K562 (cell line): ENCODE results near the gene UPF2. TPM values are rescaled to one million over a fixed set of nuclear protein-coding genes. Genes with fewer than 3 reads are reported as not detected.

Experiments
- ATAC-seq: fragments of 200-7000 bp; cut with Tn5 transposase; 3 replicates; pipeline ENCODE4 v1.9.1; 2020; ENCODE audit warnings: moderate library complexity
- BruUV-seq: library from RNA; stranded (reverse); fragments of 400-500 nt; replicated peaks from 2 replicates; lab custom pipeline; 2021; lab: Mats Ljungman, UMichigan
- CTCF ChIA-PET: fragments of 300-600 bp; formaldehyde crosslinking; extraction: SDS; loops from one replicate; lab custom pipeline; 2021; ENCODE audit warnings: low intra/inter-chr PET ratio; lab: Yijun Ruan, JAX
- POLR2A ChIA-PET: fragments of 300-600, 350-650 bp; sonication (Branson Sonifier 250); formaldehyde crosslinking; extraction: SDS; loops from one replicate; lab custom pipeline; 2021; ENCODE audit warnings: antibody characterized with exemption, inconsistent platforms; lab: Yijun Ruan, JAX
- DNase-seq, 4 experiments: peaks; one replicate each; pipeline versions ENCODE4 v3.0.0 to v3.0.0-alpha.2; 2011 to 2018; ENCODE audit warnings: low spot score in 3 of 4, mixed read lengths in 3 of 4; ENCODE audit errors: extremely low read depth in 1 of 4
- FAIRE-seq: peaks from 2 replicates; lab custom pipeline; 2011; peaks lifted over from hg19 to GRCh38; lab: Jason Lieb, UNC
- H2AFZ ChIP-seq: 2 replicates; pipeline ENCODE4 v1.6.0; 2011; ENCODE audit warnings: low read depth, low read length, control low read depth, inconsistent platforms
- H3K27ac ChIP-seq: fragments of 200-600 bp; 3 replicates; pipeline ENCODE4 v1.8.0; 2011; ENCODE audit warnings: low read depth, mild to moderate bottlenecking, control low read depth, inconsistent platforms, low read length, moderate library complexity, mixed read lengths; ENCODE audit errors: extremely low read depth
- H3K27me3 ChIP-seq, 2 experiments: fragments of 300-600 bp in 1 of 2; 2 replicates in 1 of 2; 3 replicates in 1 of 2; pipeline versions ENCODE4 v1.6.0 to v1.8.0; 2011; ENCODE audit warnings: inconsistent platforms in 2 of 2, low read length in 2 of 2, mild to moderate bottlenecking in 1 of 2, mixed read lengths in 1 of 2, moderate library complexity in 1 of 2; ENCODE audit not compliant: control insufficient read depth in 2 of 2, insufficient read depth in 2 of 2
- H3K36me3 ChIP-seq: fragments of 300-600 bp; 3 replicates; pipeline ENCODE4 v1.8.0; 2011; ENCODE audit warnings: mild to moderate bottlenecking, low read length, inconsistent platforms; ENCODE audit not compliant: control insufficient read depth, insufficient read depth
- H3K4me1 ChIP-seq, 2 experiments: fragments of 200-600 bp in 1 of 2; replicated peaks in 1 of 2; 2 replicates in 1 of 2; 3 replicates in 1 of 2; pipeline versions ENCODE4 v1.5.1 to v1.8.0; 2011; ENCODE audit warnings: inconsistent platforms in 2 of 2, low read length in 2 of 2, mild to moderate bottlenecking in 1 of 2, mixed read lengths in 1 of 2, moderate library complexity in 1 of 2; ENCODE audit not compliant: control insufficient read depth in 2 of 2, insufficient read depth in 2 of 2
- H3K4me2 ChIP-seq: 2 replicates; pipeline ENCODE4 v1.6.1; 2011; ENCODE audit warnings: low read length, control low read depth, inconsistent platforms, mixed read lengths; ENCODE audit not compliant: insufficient read depth
- H3K4me3 ChIP-seq: fragments of 200-600 bp; sonication (generic), shearing (Covaris generic); 2 replicates; pipeline ENCODE4 v1.5.1; 2016; ENCODE audit warnings: control low read depth, inconsistent platforms
- H3K79me2 ChIP-seq: fragments of 200-600 bp; 3 replicates; pipeline ENCODE4 v1.8.0; 2011; ENCODE audit warnings: low read length, inconsistent platforms; ENCODE audit not compliant: control insufficient read depth, insufficient read depth
- H3K9ac ChIP-seq, 2 experiments: 2 replicates each; pipeline versions ENCODE4 v1.6.0 to v1.6.1; 2011; ENCODE audit warnings: low read depth in 2 of 2, low read length in 2 of 2, control low read depth in 1 of 2, inconsistent platforms in 1 of 2, mild to moderate bottlenecking in 1 of 2, mixed read lengths in 1 of 2; ENCODE audit not compliant: insufficient read depth in 1 of 2
- H3K9me1 ChIP-seq: one replicate; pipeline ENCODE4 v1.6.0; 2011; ENCODE audit warnings: inconsistent platforms, mild to moderate bottlenecking, low read length, moderate library complexity; ENCODE audit not compliant: control insufficient read depth, insufficient read depth
- H3K9me3 ChIP-seq: replicated peaks from 2 replicates; pipeline ENCODE4 v1.5.1; 2011; ENCODE audit warnings: low read depth, low read length, inconsistent platforms; ENCODE audit not compliant: control insufficient read depth, insufficient read depth
- H4K20me1 ChIP-seq: replicated peaks from 2 replicates; pipeline ENCODE4 v1.6.1; 2011; ENCODE audit warnings: low read length, inconsistent platforms, mixed read lengths; ENCODE audit not compliant: control insufficient read depth, insufficient read depth
- ARNT ChIP-seq, 2 experiments: fragments of 450-650 bp; IDR thresholded peaks; 2 replicates each; pipeline ENCODE4 v1.6.1; 2016; ENCODE audit warnings: mild to moderate bottlenecking in 1 of 2
- C11orf30 ChIP-seq: fragments of 450-650 bp; IDR thresholded peaks from 2 replicates; pipeline ENCODE4 v1.6.1; 2016; ENCODE audit warnings: low read depth, mild to moderate bottlenecking
- CTBP1 ChIP-seq: fragments of 450-650 bp; IDR thresholded peaks from 2 replicates; pipeline ENCODE4 v1.6.1; 2016; ENCODE audit warnings: borderline replicate concordance
- DDX20 ChIP-seq: fragments of 450-650 bp; IDR thresholded peaks from 2 replicates; pipeline ENCODE4 v1.6.1; 2016; ENCODE audit warnings: missing genetic modification characterization, low read depth, mild to moderate bottlenecking, missing compliant biosample characterization, moderate library complexity
- KLF6 ChIP-seq: fragments of 250-450 bp; sonication (Bioruptor Pico); IDR thresholded peaks from 2 replicates; pipeline ENCODE4 v1.4.0; 2020; ENCODE audit warnings: mild to moderate bottlenecking, moderate library complexity, borderline replicate concordance
- MAZ ChIP-seq, 2 experiments: fragments of 450-650 bp in 1 of 2; sonication (generic) in 1 of 2; formaldehyde crosslinking; IDR thresholded peaks in 1 of 2; conservative IDR thresholded peaks in 1 of 2; 2 replicates each; pipeline versions ENCODE4 v1.4.0 to v1.5.0; 2020; ENCODE audit warnings: mild to moderate bottlenecking in 1 of 2, missing genetic modification reagents in 1 of 2
- RBBP5 ChIP-seq: fragments of 200-600 bp; sonication (generic); IDR thresholded peaks from 2 replicates; pipeline ENCODE4 v1.6.1; 2012; ENCODE audit warnings: borderline replicate concordance, mild to moderate bottlenecking, low read length, control low read depth, inconsistent platforms; ENCODE audit not compliant: insufficient read depth, poor library complexity, severe bottlenecking
- ZNF316 ChIP-seq: fragments of 450-650 bp; IDR thresholded peaks from 2 replicates; pipeline ENCODE4 v1.6.1; 2016
- WGBS: fragments of 100-300 bp; shearing (Covaris generic); methylation state at CpG from one replicate; pipeline ENCODE4 v1.1.6; 2016; ENCODE audit warnings: low coverage, mixed read lengths; ENCODE audit not compliant: insufficient coverage; ENCODE audit errors: missing lambda C conversion rate; 5-methylcytosine and 5-hydroxymethylcytosine counted together
- in situ Hi-C: fragments of 300-500 bp; cut with MboI; formaldehyde crosslinking; loops from 4 replicates; pipeline ENCODE4 v1.15.0; 2018; ENCODE audit warnings: inconsistent platforms, mixed read lengths
- intact Hi-C: fragments of 100-400 bp; cut with micrococcal nuclease; formaldehyde crosslinking; loops from 2 replicates; pipeline ENCODE4 v1.14.2; 2022
- polyA plus RNA-seq, 8 experiments: library from polyadenylated mRNA; depleted of rRNA in 4 of 8; stranded (reverse) in 5 of 8; unstranded in 3 of 8; fragments of >200 nt; fragmentation: Nextera tagmentation in 2 of 8; fragmentation: Illumina TruSeq in 1 of 8; extraction: Ambion mirVana in 2 of 8; extraction: Trizol in 1 of 8; gene quantifications; 2 replicates each; pipeline versions ENCODE4 v1.2.1 to v1.2.3, GENCODE V29; 2011 to 2014; ENCODE audit warnings: inconsistent platforms in 1 of 8, missing spikeins in 1 of 8
- total RNA-seq, 7 experiments: library from RNA; depleted of rRNA in 6 of 7; stranded (reverse); fragments of >200 nt in 6 of 7; fragmentation: Illumina TruSeq in 2 of 7; extraction: Trizol in 2 of 7; gene quantifications; 2 replicates each; pipeline versions ENCODE4 v1.2.1 to v1.2.3, GENCODE V29; 2011 to 2021; ENCODE audit warnings: low replicate concordance in 1 of 7
- TF ChIP-seq, protein P1 (sequence below): sonication (generic); formaldehyde crosslinking; IDR thresholded peaks from 2 replicates; pipeline ENCODE4 v1.8.0; 2022; ENCODE audit warnings: mild to moderate bottlenecking, low read depth, missing genetic modification reagents
- TF ChIP-seq, protein P2 (sequence below): fragments of 450-650 bp; formaldehyde crosslinking; IDR thresholded peaks from 2 replicates; pipeline ENCODE4 v1.4.0; 2020; ENCODE audit warnings: mild to moderate bottlenecking, moderate library complexity
- TF ChIP-seq, protein P3 (sequence below): sonication (generic); formaldehyde crosslinking; IDR thresholded peaks from 2 replicates; pipeline ENCODE4 v1.8.1; 2023; ENCODE audit warnings: missing genetic modification reagents, mild to moderate bottlenecking, borderline replicate concordance

Gene UPF2
- total and polyA plus RNA-seq, 9 of the 15 experiments (the other 6 are each of a cell fraction or from before 2014, with no cell fraction given), result 13.9 to 37.7 (median 23.7) TPM

DNA sequence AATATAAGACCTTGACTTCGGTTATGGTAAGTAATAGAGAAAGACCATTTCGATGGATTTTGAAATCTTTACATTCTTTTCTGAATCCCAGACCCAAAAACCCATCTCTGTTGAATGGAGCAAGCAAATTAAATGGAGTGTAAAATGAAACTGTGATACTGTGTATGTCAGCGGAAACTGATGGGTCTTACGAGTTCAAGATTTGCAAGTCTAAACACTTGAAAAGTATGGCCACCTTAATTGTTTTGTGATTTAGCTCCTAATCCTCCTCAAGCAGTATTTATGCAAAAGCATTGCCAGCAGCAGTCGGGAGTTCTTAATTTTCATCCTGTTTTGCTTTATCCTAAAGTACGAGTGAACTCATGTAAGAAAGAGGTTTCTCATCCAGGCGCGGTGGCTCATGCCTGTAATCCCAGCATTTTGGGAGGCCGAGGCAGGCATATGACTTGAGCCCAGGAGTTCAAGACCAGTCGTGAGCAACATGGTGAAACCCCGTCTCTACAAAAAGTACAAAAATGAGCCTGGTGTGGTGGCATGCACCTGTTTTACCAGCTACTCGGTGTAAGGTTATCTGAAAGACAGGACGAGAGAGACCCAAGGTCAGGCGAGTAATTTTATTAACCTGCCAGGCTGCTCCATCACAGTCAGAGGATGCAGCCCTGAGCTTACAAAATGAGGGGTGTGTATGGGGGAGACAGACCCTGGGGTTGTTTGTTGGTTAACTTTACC, 20.3 kb upstream of the UPF2 start:
- 21% methylated on average over 14 of the region's 14 CpGs for WGBS
- no peaks in the 10 kb centered on the region for H3K9me1 ChIP-seq
- no peaks in the 10 kb centered on the region for H3K79me2 ChIP-seq
- no peak overlapping the region for H3K4me3 ChIP-seq
- DNase-seq (no peak), ATAC-seq (peak; percentile 71), FAIRE-seq (no peak)
- no peaks in the 10 kb centered on the region for H3K27me3 ChIP-seq
- peaks cover 14 to 17% of the 10 kb centered on the region in 2 experiments; a peak in 4 of 5 replicates for H3K4me1 ChIP-seq
- H3K27ac ChIP-seq, result no peak overlapping the region; the same call in 2 of the 3 replicates
- POLR2A ChIA-PET, result interaction anchor here (0.6 to 1.0 kb wide), 5 partner anchors 9 to 65 kb away, joined by 3 to 6 read pairs (median 4); partner anchors contain the start of gene UPF2
- H4K20me1 ChIP-seq, result no peaks in the 10 kb centered on the region
- in situ Hi-C loops, result no loop called here
- intact Hi-C loops, result no loop called here
- peak overlapping the region in 1 of 2 experiments; percentile 48; a peak in 1 of 4 replicates for H3K9ac ChIP-seq
- BruUV-seq, result no TSS peak
- peak overlapping the region; percentile 71 for H2AFZ ChIP-seq
- H3K36me3 ChIP-seq, result no peaks in the 10 kb centered on the region
- CTCF ChIA-PET, result no interaction called here
- peak overlapping the region; percentile 67 for H3K4me2 ChIP-seq
- H3K9me3 ChIP-seq, result no peaks in the 10 kb centered on the region
- no peak for TF ChIP-seq CTBP1
- TF ChIP-seq ZNF316, result peak; percentile 37
- no peak for TF ChIP-seq KLF6
- TF ChIP-seq RBBP5, result peak; percentile 49
- TF ChIP-seq, protein P1, sequence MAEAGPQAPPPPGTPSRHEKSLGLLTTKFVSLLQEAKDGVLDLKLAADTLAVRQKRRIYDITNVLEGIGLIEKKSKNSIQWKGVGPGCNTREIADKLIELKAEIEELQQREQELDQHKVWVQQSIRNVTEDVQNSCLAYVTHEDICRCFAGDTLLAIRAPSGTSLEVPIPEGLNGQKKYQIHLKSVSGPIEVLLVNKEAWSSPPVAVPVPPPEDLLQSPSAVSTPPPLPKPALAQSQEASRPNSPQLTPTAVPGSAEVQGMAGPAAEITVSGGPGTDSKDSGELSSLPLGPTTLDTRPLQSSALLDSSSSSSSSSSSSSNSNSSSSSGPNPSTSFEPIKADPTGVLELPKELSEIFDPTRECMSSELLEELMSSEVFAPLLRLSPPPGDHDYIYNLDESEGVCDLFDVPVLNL (CRISPR knock-in tag), result no peak
- TF ChIP-seq, protein P2, sequence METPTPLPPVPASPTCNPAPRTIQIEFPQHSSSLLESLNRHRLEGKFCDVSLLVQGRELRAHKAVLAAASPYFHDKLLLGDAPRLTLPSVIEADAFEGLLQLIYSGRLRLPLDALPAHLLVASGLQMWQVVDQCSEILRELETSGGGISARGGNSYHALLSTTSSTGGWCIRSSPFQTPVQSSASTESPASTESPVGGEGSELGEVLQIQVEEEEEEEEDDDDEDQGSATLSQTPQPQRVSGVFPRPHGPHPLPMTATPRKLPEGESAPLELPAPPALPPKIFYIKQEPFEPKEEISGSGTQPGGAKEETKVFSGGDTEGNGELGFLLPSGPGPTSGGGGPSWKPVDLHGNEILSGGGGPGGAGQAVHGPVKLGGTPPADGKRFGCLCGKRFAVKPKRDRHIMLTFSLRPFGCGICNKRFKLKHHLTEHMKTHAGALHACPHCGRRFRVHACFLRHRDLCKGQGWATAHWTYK, result no peak
- TF ChIP-seq ARNT (IDR thresholded peaks at IDR 0.05), result no peak
- TF ChIP-seq MAZ (CRISPR knock-in tag; conservative IDR thresholded peaks at IDR 0.05 in 1 of 2, IDR thresholded peaks at IDR 0.05 in 1 of 2), result 0 out of 4 replicates have a peak, but pooled peaks of 1 of the 2 experiments have one; percentile 6
- no peak for TF ChIP-seq DDX20 (tag)
- peak; percentile 52; the same call in 1 of the 2 replicates for TF ChIP-seq C11orf30
- TF ChIP-seq, protein P3, sequence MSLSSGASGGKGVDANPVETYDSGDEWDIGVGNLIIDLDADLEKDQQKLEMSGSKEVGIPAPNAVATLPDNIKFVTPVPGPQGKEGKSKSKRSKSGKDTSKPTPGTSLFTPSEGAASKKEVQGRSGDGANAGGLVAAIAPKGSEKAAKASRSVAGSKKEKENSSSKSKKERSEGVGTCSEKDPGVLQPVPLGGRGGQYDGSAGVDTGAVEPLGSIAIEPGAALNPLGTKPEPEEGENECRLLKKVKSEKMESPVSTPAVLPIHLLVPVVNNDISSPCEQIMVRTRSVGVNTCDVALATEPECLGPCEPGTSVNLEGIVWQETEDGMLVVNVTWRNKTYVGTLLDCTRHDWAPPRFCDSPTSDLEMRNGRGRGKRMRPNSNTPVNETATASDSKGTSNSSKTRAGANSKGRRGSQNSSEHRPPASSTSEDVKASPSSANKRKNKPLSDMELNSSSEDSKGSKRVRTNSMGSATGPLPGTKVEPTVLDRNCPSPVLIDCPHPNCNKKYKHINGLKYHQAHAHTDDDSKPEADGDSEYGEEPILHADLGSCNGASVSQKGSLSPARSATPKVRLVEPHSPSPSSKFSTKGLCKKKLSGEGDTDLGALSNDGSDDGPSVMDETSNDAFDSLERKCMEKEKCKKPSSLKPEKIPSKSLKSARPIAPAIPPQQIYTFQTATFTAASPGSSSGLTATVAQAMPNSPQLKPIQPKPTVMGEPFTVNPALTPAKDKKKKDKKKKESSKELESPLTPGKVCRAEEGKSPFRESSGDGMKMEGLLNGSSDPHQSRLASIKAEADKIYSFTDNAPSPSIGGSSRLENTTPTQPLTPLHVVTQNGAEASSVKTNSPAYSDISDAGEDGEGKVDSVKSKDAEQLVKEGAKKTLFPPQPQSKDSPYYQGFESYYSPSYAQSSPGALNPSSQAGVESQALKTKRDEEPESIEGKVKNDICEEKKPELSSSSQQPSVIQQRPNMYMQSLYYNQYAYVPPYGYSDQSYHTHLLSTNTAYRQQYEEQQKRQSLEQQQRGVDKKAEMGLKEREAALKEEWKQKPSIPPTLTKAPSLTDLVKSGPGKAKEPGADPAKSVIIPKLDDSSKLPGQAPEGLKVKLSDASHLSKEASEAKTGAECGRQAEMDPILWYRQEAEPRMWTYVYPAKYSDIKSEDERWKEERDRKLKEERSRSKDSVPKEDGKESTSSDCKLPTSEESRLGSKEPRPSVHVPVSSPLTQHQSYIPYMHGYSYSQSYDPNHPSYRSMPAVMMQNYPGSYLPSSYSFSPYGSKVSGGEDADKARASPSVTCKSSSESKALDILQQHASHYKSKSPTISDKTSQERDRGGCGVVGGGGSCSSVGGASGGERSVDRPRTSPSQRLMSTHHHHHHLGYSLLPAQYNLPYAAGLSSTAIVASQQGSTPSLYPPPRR (CRISPR knock-in tag), result no peak
